HG02884 (cell line): Measurements from ENCODE around the gene PLXNA4.

Experiments used
- ATAC-seq: cut with Tn5 transposase; IDR thresholded peaks from one replicate; pipeline ENCODE4 v1.9.1; 2021; ENCODE audit warnings: mild to moderate bottlenecking, moderate library complexity; ENCODE audit not compliant: unreplicated experiment

PLXNA4 gene

DNA sequence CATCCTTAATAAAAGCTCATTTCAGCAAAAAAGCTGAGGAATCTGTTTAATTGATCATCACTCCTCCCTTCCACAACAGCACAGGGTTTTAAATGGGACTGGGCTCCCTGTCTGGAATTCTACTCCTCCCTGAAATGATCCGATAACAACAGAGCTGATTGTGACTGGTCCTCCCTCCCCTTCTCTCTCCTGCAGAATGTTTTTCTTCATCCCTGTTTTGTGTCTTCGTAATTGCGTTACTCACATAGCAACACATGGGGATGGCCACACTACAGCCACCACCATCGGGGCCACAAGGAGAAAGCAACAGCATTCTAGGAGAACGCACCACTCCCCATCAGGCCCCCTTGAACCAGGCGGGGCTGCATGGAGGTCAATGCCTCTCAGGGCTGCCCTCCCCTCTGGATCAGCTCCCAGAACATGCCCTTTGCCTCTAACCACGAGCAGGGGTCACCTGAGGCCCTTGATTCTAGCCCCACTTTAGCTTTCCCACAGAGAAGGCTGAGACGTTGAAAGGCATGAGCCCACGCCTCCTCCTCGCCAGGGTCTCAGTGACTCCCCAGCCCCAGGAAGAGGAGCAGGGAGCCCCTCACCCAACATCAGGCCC is 152.6 kb downstream of the PLXNA4 start:
- ATAC-seq = no peak

GRCh38 chr7:132422502-132423111 is 153.7 kb downstream of the PLXNA4 start:
- ATAC-seq = no peak

DNA sequence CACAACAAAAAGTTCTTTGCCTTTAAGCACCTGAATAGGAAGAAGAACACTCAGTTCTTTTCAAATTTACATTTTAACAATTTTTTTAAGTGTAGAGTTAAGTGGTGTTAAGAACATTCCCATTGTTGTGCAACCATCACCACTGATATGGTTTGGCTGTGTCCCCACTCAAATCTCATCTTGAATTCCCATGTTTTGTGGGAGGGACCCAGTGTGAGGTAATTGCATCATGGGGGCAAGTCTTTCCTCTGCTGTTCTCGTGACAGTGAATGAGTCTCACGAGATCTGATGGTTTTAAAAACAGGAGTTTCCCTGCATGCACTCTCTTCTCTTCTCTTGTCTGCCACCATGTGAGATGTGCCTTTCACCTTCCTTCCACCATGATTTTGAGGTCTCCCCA is 155.7 kb downstream of the PLXNA4 start:
- no peak for ATAC-seq

- ATAC-seq = no peak
Measured at GRCh38 chr7:132419542-132419941, 156.7 kb downstream of the PLXNA4 start.

GRCh38 chr7:132418840-132419239 is 157.4 kb downstream of the PLXNA4 start:
- ATAC-seq = no peak

DNA sequence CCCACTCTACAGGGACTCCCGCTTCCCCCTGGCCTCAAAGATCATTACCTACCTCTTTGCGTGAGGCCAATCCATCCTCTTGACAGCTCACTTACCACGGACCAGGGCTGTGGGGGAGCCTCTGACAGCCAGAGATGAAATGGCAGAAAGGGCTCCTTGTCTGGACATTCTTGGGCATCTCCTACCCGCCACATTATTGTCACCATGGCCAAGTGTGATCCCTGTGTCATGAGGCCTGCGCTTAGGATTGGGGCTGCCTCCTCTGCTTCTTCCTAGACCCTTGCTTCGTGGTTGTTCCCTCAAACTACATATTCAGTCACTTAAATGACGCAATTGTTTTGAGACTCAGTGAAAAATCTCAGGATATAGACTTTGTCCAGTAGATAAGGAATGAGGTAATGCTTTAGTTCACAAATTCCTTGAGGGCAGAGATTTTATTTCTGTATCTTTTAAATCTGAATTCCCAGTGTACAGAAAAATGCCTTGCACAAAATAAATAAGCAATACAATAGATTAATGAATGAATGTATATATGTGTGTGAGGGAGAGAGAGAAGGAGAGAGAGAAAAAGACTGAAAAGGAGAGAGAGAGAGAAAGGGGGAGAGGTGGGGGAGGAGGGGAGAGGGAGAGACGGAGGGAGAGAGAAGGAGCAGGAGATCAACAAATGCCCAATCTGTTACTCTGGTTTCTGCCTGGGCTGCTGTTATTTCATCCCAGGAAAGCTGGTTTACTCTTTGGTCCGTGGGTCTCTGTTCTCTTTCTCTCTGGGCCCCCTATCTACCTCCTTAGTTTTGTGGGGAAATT is 159.0 kb downstream of the PLXNA4 start:
- no peak for ATAC-seq

DNA sequence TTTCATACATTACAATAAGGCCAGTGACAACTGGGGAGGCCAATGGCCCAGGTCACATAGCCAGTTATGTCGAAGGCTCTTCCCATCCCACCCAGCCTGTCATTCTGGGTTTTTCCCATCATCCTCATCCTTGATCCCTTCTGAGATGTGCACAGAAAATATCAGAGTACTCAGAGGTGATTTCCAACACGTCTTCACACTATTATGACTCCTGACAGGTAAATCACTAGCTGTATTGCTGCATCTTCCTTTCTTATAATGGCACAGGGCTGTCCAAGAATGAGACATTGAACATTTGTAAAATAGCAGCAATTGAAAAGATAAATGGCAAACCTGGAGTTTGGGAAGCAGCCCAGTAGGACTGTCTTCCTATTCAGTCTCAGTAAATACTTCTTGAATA is 159.9 kb downstream of the PLXNA4 start:
- ATAC-seq = no peak

DNA sequence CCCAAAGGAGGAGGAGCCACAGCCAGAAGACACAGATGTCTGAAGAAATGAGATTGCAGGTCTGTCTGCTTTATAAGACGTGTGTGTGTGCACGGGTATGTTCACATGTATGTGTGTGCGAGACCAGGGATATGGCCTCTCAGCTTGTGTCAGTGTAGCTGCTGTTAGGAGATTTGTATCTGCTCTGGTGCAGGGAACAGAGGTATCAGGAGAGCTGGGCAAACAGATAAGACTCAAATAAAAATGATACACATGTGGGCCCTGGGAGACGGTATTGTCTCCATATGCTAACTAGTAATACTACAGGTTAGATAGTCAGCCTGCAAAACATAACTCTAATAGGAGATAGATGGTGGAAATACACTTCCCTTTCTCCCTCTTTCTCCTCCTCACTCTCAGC is 161.0 kb downstream of the PLXNA4 start:
- no peak for ATAC-seq

- ATAC-seq = no peak
Measured at GRCh38 chr7:132414857-132415256, 161.4 kb downstream of the PLXNA4 start.

DNA sequence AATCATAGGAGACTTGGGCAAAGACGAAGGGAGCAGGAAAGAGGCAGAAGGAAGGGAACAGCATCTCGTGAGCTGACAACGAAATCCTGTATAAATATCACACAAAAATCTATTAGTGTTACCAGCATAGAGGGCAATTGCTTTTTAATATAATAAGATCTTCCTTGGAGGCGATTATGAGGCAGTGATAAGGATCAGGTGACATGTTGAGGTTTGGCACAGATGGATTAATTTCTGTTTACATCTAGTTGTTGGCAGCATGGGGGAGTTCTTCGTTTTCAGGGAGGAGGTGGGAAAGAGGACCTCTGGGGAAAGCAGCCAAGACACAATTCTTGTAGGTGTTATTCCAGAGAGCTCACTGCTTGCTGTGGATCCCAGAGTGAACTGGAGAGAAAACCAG is 163.8 kb downstream of the PLXNA4 start:
- no peak for ATAC-seq

GRCh38 chr7:132410861-132411541 is 165.3 kb downstream of the PLXNA4 start:
- no peak for ATAC-seq

- ATAC-seq = no peak
Measured at GRCh38 chr7:132410385-132410784, 165.9 kb downstream of the PLXNA4 start.

DNA sequence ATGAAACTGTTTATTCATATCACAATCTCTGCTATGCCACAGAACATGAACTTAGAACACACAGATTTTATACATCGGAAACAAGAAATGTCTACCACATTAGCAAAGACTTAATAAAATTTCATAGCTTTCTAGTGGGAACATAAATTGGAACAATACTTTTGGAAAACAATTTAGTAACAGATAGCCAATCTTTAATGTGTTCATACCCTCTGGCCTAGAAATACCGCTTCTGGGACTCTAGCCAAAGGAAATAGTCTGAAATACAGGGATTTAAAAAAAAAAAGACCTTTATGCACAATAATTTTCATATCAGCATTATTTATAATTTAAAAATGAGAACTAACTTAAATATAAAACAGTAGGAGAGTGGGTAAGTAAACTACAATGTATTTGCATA is 168.5 kb downstream of the PLXNA4 start:
- no peak for ATAC-seq

GRCh38 chr7:132406039-132406438 is 170.2 kb downstream of the PLXNA4 start:
- no peak for ATAC-seq

- no peak for ATAC-seq
Measured at GRCh38 chr7:132404261-132404660, 172.0 kb downstream of the PLXNA4 start.

DNA sequence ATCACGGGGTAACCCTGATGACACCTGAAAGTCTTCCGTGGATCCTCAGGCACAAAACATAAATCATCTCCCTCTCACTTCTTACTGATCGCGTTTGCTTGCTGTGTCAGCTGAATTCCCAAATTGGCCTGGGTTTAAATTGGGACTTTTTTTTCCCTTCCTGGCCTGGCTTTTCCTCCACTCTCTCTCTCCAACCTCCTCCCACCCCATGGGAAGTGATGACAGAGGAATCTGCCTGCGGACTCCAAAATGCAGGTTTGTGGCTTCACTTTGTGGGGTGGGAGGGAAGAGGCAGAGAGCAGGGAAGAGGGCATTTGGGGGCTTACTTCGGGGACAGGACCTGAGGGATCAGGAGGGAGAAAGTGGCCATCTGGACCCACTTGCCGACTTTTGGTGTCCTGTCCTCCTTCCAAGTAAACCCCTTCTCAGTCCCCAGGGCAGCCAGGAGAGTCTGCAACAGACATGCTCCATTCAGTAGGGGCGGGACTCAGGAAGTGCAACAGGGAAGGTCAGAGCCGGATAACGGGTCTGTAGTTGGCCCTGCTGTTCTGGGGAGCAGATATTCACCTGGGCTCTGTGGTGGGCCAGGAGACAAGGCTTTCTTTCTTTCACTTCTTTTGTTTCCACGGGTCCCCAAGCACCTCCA is 172.7 kb downstream of the PLXNA4 start:
- no peak for ATAC-seq

GRCh38 chr7:132402751-132403245 is 173.5 kb downstream of the PLXNA4 start:
- no peak for ATAC-seq

DNA sequence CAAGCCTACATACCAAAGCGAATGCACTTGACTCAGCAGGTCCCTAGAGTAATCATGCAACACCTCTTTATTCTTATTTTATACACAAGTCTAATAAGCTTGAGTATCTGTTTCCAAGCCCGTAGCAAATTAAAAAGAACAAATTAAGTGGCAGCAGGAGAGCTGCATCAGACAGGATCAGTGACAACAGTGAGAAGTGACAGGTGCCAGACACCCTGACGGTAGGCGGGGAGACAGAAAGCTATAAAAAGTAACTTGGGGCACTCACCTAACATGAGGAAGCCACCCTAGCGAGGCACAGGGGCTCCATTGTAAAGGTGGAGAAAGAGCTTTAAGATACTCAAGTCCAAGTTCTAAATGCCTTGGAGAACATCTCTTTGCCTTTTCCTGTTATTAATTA is 174.2 kb downstream of the PLXNA4 start:
- ATAC-seq = no peak

DNA sequence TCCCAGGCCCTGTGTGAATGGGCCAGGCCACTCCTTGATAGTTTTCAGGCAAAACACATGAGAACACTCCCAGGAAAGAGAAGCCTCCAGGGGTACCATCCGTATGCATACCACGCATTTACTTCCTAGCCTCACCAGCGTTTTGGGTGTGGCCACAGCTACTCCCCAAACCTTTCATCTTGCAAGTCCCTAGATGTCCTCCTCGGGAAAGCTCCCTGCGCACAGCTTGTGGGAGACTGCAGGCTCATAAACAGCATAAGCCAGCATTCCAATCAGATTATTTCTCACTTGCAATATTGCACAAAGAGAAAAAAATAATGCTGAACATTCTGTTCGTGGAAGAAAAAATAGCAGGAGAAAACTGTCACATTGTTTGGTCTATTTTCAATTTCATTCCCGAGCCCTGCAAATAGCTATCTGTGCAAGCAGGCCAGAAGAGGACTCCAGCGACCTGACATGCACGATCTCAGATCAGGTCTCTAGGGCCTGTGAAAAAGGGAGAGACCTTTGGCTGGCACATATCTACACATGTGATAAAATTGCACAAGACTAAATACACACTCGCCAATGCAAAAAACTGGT is 175.6 kb downstream of the PLXNA4 start:
- no peak for ATAC-seq

DNA sequence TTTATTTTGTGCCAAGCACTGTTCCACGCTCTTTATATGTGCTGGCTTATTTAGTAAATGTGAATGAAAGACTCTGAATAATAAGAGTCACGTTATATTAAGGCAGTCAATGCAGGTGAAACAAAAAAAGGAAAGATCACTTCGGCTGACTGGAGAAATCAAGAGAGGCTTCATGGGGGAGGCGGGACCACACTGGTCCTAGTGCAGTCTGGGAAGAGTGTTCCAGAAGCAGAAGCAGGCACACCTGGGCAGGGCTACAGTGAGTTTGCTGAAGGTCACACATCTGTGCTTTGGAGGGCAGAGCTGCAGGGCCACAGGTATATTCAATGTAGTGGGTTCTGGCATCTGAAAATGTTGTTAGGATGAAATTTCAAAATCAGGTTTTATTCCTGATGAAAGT is 176.9 kb downstream of the PLXNA4 start:
- ATAC-seq = no peak
